ENCODE measurements around the gene TRIM17.

The TRIM17 gene

DNA sequence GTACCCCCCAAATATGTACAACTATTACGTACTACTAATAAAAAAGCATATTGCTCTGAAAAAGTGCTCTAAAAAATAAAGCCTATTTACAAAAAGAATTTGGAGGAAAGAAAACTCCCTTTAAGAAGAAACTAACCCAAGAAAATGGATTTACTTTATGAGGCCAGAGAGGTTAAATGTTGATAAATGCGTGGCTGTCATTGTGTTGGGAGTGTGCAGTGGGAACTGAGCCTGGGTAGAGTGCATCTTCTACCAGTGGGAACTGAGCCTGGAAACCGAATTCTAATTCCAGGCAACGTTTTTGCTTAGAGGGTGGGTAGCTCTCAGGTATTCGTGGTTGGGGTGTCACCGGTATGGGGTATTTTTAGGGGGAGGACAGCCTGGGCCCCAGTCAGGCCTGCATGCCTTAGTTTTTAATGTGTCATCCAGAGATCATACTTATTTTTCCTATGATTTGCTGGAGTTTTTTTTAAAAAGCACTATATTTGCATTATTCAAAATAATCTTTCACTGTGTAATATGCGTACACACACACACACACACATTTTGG lies 46.4 kb upstream of the TRIM17 start:
- TF ChIP-seq, protein P1, sequence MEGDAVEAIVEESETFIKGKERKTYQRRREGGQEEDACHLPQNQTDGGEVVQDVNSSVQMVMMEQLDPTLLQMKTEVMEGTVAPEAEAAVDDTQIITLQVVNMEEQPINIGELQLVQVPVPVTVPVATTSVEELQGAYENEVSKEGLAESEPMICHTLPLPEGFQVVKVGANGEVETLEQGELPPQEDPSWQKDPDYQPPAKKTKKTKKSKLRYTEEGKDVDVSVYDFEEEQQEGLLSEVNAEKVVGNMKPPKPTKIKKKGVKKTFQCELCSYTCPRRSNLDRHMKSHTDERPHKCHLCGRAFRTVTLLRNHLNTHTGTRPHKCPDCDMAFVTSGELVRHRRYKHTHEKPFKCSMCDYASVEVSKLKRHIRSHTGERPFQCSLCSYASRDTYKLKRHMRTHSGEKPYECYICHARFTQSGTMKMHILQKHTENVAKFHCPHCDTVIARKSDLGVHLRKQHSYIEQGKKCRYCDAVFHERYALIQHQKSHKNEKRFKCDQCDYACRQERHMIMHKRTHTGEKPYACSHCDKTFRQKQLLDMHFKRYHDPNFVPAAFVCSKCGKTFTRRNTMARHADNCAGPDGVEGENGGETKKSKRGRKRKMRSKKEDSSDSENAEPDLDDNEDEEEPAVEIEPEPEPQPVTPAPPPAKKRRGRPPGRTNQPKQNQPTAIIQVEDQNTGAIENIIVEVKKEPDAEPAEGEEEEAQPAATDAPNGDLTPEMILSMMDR (IDR thresholded peaks at IDR 0.05; ENCODE audit: extremely low read depth, insufficient read depth, missing control alignments): no peak
- in situ Hi-C loops (cut with MboI; ENCODE audit: low pct_unique_long_range_greater_than_20kb, low sequenced_read_pairs, unreplicated experiment): no loop called here

DNA sequence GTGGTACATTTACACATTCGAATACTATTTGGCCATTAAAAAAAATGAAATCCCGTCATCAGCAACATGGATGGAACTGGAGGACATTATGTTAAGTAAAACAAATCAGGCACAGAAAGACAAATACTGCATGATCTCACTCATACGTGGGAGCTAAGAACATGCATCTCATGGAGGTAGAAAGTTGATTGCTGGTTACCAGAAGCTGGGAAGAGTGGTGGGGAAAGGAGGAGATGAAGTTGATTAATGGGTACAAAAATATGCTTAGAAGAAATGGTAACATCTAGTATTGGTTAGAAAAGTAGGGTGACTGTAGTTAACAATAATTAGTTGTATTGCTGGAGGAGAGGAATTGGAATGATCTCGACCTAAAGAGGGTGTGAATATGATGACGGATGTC lies 45.9 kb upstream of the TRIM17 start:
- in situ Hi-C loops (cut with MboI; ENCODE audit: low pct_unique_long_range_greater_than_20kb, low sequenced_read_pairs, unreplicated experiment): no loop called here
- DNase-seq (ENCODE audit: low spot score): no peak
- TF ChIP-seq, protein P1 (IDR thresholded peaks at IDR 0.05; ENCODE audit: extremely low read depth, insufficient read depth, missing control alignments): no peak

More for the DNA sequence above, 46.4 kb upstream of the TRIM17 start:
- no peak for DNase-seq (ENCODE audit: low spot score)

DNA sequence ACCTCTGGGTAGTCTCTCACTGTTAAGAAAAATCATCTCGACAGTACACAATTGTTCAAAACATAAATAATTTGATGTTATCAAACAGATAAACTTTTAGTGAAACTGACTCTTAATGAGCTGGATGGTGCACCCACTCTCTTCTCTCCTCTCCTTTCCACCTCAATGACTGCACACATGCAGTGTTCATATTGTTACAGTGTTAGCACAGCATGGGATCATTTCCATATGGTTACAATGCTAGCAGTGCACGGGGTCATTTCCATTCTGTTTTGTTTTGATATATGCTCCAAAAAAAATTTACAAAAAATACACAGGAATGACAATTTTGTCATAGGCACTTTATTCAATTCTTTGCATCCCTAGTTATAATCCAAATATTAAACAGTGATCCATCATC lies 44.2 kb upstream of the TRIM17 start:
- TF ChIP-seq, protein P1 (IDR thresholded peaks at IDR 0.05; ENCODE audit: extremely low read depth, insufficient read depth, missing control alignments): no peak
- in situ Hi-C loops (cut with MboI; ENCODE audit: low pct_unique_long_range_greater_than_20kb, low sequenced_read_pairs, unreplicated experiment): no loop called here
- no peak for DNase-seq (ENCODE audit: low spot score)

DNA sequence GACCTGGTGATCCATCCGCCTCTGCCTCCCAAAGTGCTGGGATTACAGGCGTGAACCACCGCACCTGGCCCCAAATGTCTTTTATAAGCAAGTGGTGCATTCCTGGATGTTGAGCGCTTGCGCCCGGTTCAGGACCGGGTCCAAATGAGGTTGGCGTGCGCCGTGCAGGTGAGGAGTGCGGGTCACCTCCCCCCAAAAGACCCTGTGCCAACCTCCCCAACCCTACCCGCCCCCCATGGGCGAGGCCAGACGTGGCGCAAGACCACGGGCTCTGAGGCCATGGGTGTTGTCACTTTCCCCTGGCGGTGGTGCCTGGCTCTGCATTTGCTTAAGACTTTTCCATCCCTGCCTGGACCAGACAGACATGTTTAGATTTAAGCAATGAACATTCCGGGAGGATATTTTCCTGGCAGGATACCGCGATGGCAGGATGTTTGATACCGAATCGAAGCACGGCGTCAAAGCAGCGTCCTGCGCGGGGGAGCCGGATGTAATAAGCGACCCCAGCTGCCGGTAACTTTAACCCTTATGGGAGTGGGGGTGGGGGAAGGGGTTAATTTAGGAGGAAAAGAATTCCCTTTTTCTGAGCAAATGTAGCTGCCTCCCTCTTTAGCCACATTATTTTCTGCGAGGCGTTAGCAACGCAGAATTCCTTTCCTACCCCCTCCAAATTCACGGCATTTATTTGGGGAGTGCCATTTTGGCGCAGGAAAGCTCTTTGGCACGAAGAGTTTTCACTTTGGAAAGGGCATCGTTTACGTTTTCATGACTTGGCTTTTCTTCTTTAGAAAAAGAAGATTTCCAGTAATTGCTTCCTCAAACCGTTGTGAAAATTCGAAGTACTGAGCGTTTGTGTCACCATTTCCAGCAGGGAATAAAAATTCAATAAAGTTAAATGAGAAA lies 42.7 kb upstream of the TRIM17 start:
- TF ChIP-seq, protein P1 (IDR thresholded peaks at IDR 0.05; ENCODE audit: extremely low read depth, insufficient read depth, missing control alignments): peak; percentile 75
- peak; percentile 68 for DNase-seq (ENCODE audit: low spot score)
- in situ Hi-C loops (cut with MboI; ENCODE audit: low pct_unique_long_range_greater_than_20kb, low sequenced_read_pairs, unreplicated experiment): no loop called here

DNA sequence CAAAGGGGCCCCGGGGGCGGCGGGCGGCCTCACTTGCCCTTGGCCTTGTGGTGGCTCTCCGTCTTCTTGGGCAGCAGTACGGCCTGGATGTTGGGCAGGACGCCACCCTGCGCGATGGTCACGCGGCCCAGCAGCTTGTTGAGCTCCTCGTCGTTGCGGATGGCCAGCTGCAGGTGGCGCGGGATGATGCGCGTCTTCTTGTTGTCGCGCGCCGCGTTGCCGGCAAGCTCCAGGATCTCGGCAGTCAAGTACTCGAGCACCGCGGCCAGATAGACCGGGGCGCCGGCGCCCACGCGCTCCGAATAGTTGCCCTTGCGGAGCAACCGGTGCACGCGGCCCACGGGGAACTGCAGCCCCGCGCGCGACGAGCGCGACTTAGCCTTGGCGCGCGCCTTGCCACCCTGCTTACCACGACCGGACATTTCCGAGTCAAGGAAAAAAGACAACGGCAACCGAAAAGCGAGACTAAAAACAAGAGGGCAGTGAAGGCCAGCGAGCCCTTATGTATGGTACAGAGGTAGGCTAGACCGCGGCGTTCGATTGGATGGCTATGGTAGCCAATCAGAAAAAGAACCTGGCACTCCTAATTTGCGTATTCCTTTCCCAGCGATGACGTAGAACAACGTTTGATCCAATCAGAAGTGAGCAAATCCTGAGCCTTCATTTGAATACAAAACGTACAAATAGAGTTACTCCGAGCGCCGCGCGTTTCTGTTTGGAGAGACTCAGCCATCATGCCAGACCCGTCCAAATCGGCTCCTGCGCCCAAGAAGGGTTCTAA lies 40.9 kb upstream of the TRIM17 start:
- DNase-seq (ENCODE audit: low spot score): peak; percentile 97
- in situ Hi-C loops (cut with MboI; ENCODE audit: low pct_unique_long_range_greater_than_20kb, low sequenced_read_pairs, unreplicated experiment): no loop called here
- TF ChIP-seq, protein P1 (IDR thresholded peaks at IDR 0.05; ENCODE audit: extremely low read depth, insufficient read depth, missing control alignments): peak; percentile 23

DNA sequence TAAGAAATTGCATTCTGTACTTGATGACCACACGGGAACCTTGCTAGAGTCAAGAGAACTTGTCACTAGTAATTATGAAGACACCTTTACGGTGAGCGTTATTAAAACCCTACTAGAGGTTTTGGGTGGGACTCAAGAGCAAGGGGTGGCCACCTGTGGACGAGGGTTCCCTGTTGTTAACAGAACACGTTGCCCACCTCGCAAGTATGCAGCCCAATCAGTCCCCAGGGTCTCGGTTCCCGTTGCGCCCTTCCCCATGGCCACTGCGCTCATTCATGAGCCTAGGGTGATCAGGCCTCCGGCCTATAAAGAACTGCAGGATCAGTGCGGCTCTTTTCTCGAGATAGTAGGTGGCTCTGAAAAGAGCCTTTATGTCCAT lies 40.3 kb upstream of the TRIM17 start:
- in situ Hi-C loops (cut with MboI; ENCODE audit: low pct_unique_long_range_greater_than_20kb, low sequenced_read_pairs, unreplicated experiment): no loop called here
- TF ChIP-seq, protein P1 (IDR thresholded peaks at IDR 0.05; ENCODE audit: extremely low read depth, insufficient read depth, missing control alignments): no peak
- no peak for DNase-seq (ENCODE audit: low spot score)

All from GM13977 (cell line).